H1 (cell line): ENCODE measurements around the gene ZNF608. TPM values are rescaled to one million over a fixed set of nuclear protein-coding genes. Genes with fewer than 3 reads are reported as not detected.
A peak's percentile ranks its signal among the peaks of the same experiment; 100 is the strongest.

Experiments used
- CTCF ChIA-PET: fragments of 300-600 bp; sonication (Branson Sonifier 250); formaldehyde crosslinking; loops from one replicate; lab custom pipeline; 2021; ENCODE audit not compliant: partially characterized antibody; lab: Charles Lee
- POLR2A ChIA-PET: fragments of 300-600 bp; sonication (Branson Sonifier 250); formaldehyde crosslinking; loops from one replicate; lab custom pipeline; 2021; ENCODE audit warnings: inconsistent platforms; ENCODE audit not compliant: partially characterized antibody; lab: Charles Lee
- DNase-seq, 2 experiments: peaks; one replicate each; pipeline versions ENCODE4 v3.0.0 to v3.0.0-alpha.2; 2010 to 2022; ENCODE audit warnings: low spot score in 2 of 2, low read depth in 1 of 2, mixed read lengths in 1 of 2
- FAIRE-seq: peaks from 2 replicates; lab custom pipeline; 2011; peaks lifted over from hg19 to GRCh38; lab: Jason Lieb, UNC
- H2AFZ ChIP-seq: 2 replicates; pipeline ENCODE4 v1.8.1; 2012; ENCODE audit warnings: low read length, inconsistent platforms
- H2AK5ac ChIP-seq: 2 replicates; pipeline ENCODE4 v1.6.1; 2013; ENCODE audit warnings: low read depth, low read length
- H2BK120ac ChIP-seq: replicated peaks from 2 replicates; pipeline ENCODE3; 2013; ENCODE audit warnings: low read depth, low read length, inconsistent platforms
- H2BK12ac ChIP-seq: 2 replicates; pipeline ENCODE4 v1.6.1; 2013; ENCODE audit warnings: low read depth, low read length
- H2BK15ac ChIP-seq: 2 replicates; pipeline ENCODE4 v1.6.1; 2013; ENCODE audit warnings: low read length
- H2BK20ac ChIP-seq: 2 replicates; pipeline ENCODE4 v1.6.1; 2013; ENCODE audit warnings: low read length
- H2BK5ac ChIP-seq: 2 replicates; pipeline ENCODE4 v1.6.1; 2013; ENCODE audit warnings: low read depth, low read length
- H3K14ac ChIP-seq: 2 replicates; pipeline ENCODE4 v1.6.1; 2013; ENCODE audit warnings: inconsistent platforms; ENCODE audit not compliant: insufficient read length
- H3K18ac ChIP-seq: 2 replicates; pipeline ENCODE4 v1.6.1; 2013; ENCODE audit warnings: low read length; ENCODE audit errors: extremely low read depth
- H3K23ac ChIP-seq: 2 replicates; pipeline ENCODE4 v1.6.1; 2013; ENCODE audit warnings: inconsistent platforms; ENCODE audit not compliant: insufficient read length
- H3K23me2 ChIP-seq: 2 replicates; pipeline ENCODE4 v1.6.1; 2013; ENCODE audit warnings: low read depth, low read length
- H3K27ac ChIP-seq: 2 replicates; pipeline ENCODE4 v1.6.1; 2011; ENCODE audit warnings: low read depth, low read length, inconsistent platforms
- H3K27me3 ChIP-seq, 4 experiments: replicated peaks in 1 of 4; 1 replicate in 1 of 4; 2 replicates in 3 of 4; pipeline versions ENCODE4 v1.6.1 to v1.8.1; 2011 to 2013; ENCODE audit warnings: low read length in 3 of 4, mild to moderate bottlenecking in 3 of 4, inconsistent platforms in 2 of 4, mixed read lengths in 2 of 4, moderate library complexity in 1 of 4; ENCODE audit not compliant: control insufficient read depth in 3 of 4, insufficient read depth in 3 of 4; ENCODE audit errors: extremely low read depth in 1 of 4
- H3K36me3 ChIP-seq, 4 experiments: 2 replicates each; pipeline versions ENCODE4 v1.6.1 to v1.8.1; 2011 to 2013; ENCODE audit warnings: mild to moderate bottlenecking in 4 of 4, low read length in 3 of 4, moderate library complexity in 2 of 4, control low read depth in 1 of 4, inconsistent platforms in 1 of 4; ENCODE audit not compliant: insufficient read depth in 4 of 4, control insufficient read depth in 2 of 4
- H3K4ac ChIP-seq: replicated peaks from 2 replicates; pipeline ENCODE3; 2013; ENCODE audit warnings: low read length, low read depth, mixed read lengths, inconsistent platforms; ENCODE audit not compliant: insufficient read length
- H3K4me1 ChIP-seq, 4 experiments: replicated peaks in 1 of 4; 1 replicate in 1 of 4; 2 replicates in 3 of 4; pipeline versions ENCODE4 v1.6.1 to v1.8.1; 2011 to 2013; ENCODE audit warnings: low read length in 3 of 4, inconsistent platforms in 2 of 4, mixed read lengths in 1 of 4; ENCODE audit not compliant: insufficient read depth in 4 of 4, control insufficient read depth in 3 of 4
- H3K4me2 ChIP-seq, 2 experiments: 2 replicates each; pipeline versions ENCODE4 v1.6.1 to v1.8.1; 2011 to 2013; ENCODE audit warnings: low read depth in 2 of 2, low read length in 2 of 2, control low read depth in 1 of 2, inconsistent platforms in 1 of 2, mild to moderate bottlenecking in 1 of 2; ENCODE audit not compliant: insufficient read depth in 1 of 2
- H3K4me3 ChIP-seq, 4 experiments: fragments of 200-600, 300-600 bp in 1 of 4; sonication (generic), shearing (Covaris generic), sonication (Bioruptor Twin) in 1 of 4; 2 replicates each; pipeline versions ENCODE4 v1.5.1 to v1.8.1; 2011 to 2016; ENCODE audit warnings: low read length in 4 of 4, low read depth in 3 of 4, control low read depth in 2 of 4, inconsistent platforms in 2 of 4, mild to moderate bottlenecking in 2 of 4, mixed read lengths in 1 of 4, moderate library complexity in 1 of 4; ENCODE audit not compliant: insufficient read depth in 2 of 4; ENCODE audit errors: extremely low read depth in 1 of 4
- H3K56ac ChIP-seq: replicated peaks from 2 replicates; pipeline ENCODE3; 2013; ENCODE audit warnings: low read depth, mild to moderate bottlenecking, mixed read lengths, low read length, inconsistent platforms; ENCODE audit not compliant: insufficient read length
- H3K79me1 ChIP-seq: 2 replicates; pipeline ENCODE4 v1.6.1; 2013; ENCODE audit warnings: low read depth, low read length, control low read depth
- H3K79me2 ChIP-seq, 2 experiments: 2 replicates each; pipeline versions ENCODE4 v1.6.1 to v1.8.1; 2012 to 2013; ENCODE audit warnings: low read length in 2 of 2, mild to moderate bottlenecking in 2 of 2, inconsistent platforms in 1 of 2; ENCODE audit not compliant: insufficient read depth in 2 of 2, control insufficient read depth in 1 of 2
- H3K9ac ChIP-seq, 4 experiments: replicated peaks in 1 of 4; 1 replicate in 1 of 4; 2 replicates in 3 of 4; pipeline versions ENCODE4 v1.6.1 to v1.8.1; 2011 to 2013; ENCODE audit warnings: low read depth in 3 of 4, low read length in 3 of 4, control low read depth in 2 of 4, mild to moderate bottlenecking in 2 of 4, moderate library complexity in 2 of 4, inconsistent platforms in 1 of 4; ENCODE audit errors: extremely low read depth in 1 of 4
- H3K9me3 ChIP-seq, 2 experiments: 2 replicates each; pipeline versions ENCODE4 v1.6.1 to v1.8.1; 2012 to 2013; ENCODE audit warnings: mild to moderate bottlenecking in 2 of 2, moderate library complexity in 2 of 2, control low read depth in 1 of 2, inconsistent platforms in 1 of 2, low read depth in 1 of 2, low read length in 1 of 2, mixed read lengths in 1 of 2; ENCODE audit not compliant: insufficient read depth in 2 of 2
- H4K20me1 ChIP-seq, 2 experiments: replicated peaks in 1 of 2; 2 replicates each; pipeline versions ENCODE3 to v1.8.1; 2011 to 2013; ENCODE audit warnings: inconsistent platforms in 2 of 2, low read length in 2 of 2, mild to moderate bottlenecking in 1 of 2; ENCODE audit not compliant: insufficient read depth in 2 of 2, control insufficient read depth in 1 of 2
- H4K5ac ChIP-seq: 2 replicates; pipeline ENCODE4 v1.6.1; 2013; ENCODE audit warnings: low read length, low read depth, mixed read lengths, inconsistent platforms; ENCODE audit not compliant: insufficient read length
- H4K8ac ChIP-seq: 2 replicates; pipeline ENCODE4 v1.8.0; 2013; ENCODE audit warnings: mild to moderate bottlenecking, moderate library complexity, low read length, inconsistent platforms; ENCODE audit not compliant: insufficient read depth; ENCODE audit errors: extremely low read depth
- H4K91ac ChIP-seq: replicated peaks from 2 replicates; pipeline ENCODE3; 2013; ENCODE audit warnings: low read length, mixed read lengths, inconsistent platforms; ENCODE audit not compliant: insufficient read length
- CREB1 ChIP-seq: IDR thresholded peaks from 2 replicates; pipeline ENCODE4 v1.6.1; 2012; ENCODE audit warnings: inconsistent platforms
- EGR1 ChIP-seq: IDR thresholded peaks from 2 replicates; pipeline ENCODE4 v1.6.1; 2011; ENCODE audit warnings: low read depth, low read length, borderline replicate concordance
- KDM5A ChIP-seq: fragments of 200-600 bp; IDR thresholded peaks from 2 replicates; pipeline ENCODE4 v1.7.1; 2012; ENCODE audit warnings: mild to moderate bottlenecking, low read length, inconsistent platforms, mixed read lengths
- RAD21 ChIP-seq, 2 experiments: IDR thresholded peaks in 1 of 2; conservative IDR thresholded peaks in 1 of 2; 2 replicates each; pipeline ENCODE4 v1.6.1; 2011; ENCODE audit warnings: low read depth in 2 of 2, low read length in 2 of 2, improper control_type of control experiment in 1 of 2, inconsistent platforms in 1 of 2, mild to moderate bottlenecking in 1 of 2, moderate library complexity in 1 of 2
- SAP30 ChIP-seq: fragments of 300-600 bp; sonication (generic); IDR thresholded peaks from 2 replicates; pipeline ENCODE4 v1.7.1; 2012; ENCODE audit warnings: low read length, moderate library complexity, mild to moderate bottlenecking, inconsistent platforms; ENCODE audit not compliant: insufficient read depth, insufficient replicate concordance
- SIN3A ChIP-seq, 2 experiments: IDR thresholded peaks in 1 of 2; conservative IDR thresholded peaks in 1 of 2; 2 replicates each; pipeline ENCODE4 v1.6.1; 2011 to 2012; ENCODE audit warnings: low read length in 2 of 2, improper control_type of control experiment in 1 of 2, low read depth in 1 of 2, mild to moderate bottlenecking in 1 of 2
- SIX5 ChIP-seq: IDR thresholded peaks from 2 replicates; pipeline ENCODE4 v1.6.1; 2011; ENCODE audit warnings: mild to moderate bottlenecking, low read depth, low read length
- TEAD4 ChIP-seq: IDR thresholded peaks from 2 replicates; pipeline ENCODE4 v1.6.1; 2012; ENCODE audit warnings: low read depth, low read length, inconsistent platforms, mixed read lengths
- WGBS, 2 experiments: shearing (Covaris generic) in 1 of 2; methylation state at CpG; one replicate each; pipeline versions ENCODE4 v1.1.6 to v1.1.7; 2013 to 2015; ENCODE audit warnings: low lambda C conversion rate in 2 of 2, mixed read lengths in 2 of 2, inconsistent platforms in 1 of 2, low coverage in 1 of 2, missing lambda C conversion rate in 1 of 2; ENCODE audit not compliant: insufficient replicate concordance in 2 of 2, insufficient coverage in 1 of 2, insufficient read length in 1 of 2; ENCODE audit errors: extremely low coverage in 1 of 2, missing lambda C conversion rate in 1 of 2; 5-methylcytosine and 5-hydroxymethylcytosine counted together
- polyA plus RNA-seq, 7 experiments: library from polyadenylated mRNA; depleted of rRNA in 3 of 7; stranded (reverse) in 5 of 7; unstranded in 2 of 7; fragments of >200 nt in 5 of 7; fragments of 200-250 nt in 2 of 7; gene quantifications; 1 replicate in 5 of 7; 2 replicates in 1 of 7; 4 replicates in 1 of 7; pipeline versions ENCODE4 v1.2.1 to v1.2.3, GENCODE V29; 2011 to 2013; ENCODE audit warnings: missing spikeins in 2 of 7, mixed read lengths in 2 of 7
- total RNA-seq: library from RNA; stranded (reverse); fragmentation: NEBNext Ultra II Directional; extraction: Animal tissue kit (Norgen Biotek cat#: 25700); gene quantifications from 2 replicates; pipeline ENCODE4 v1.2.1, GENCODE V29; 2021
- TF ChIP-seq, protein P1 (sequence below): IDR thresholded peaks from 2 replicates; pipeline ENCODE4 v1.6.1; 2012; ENCODE audit warnings: inconsistent platforms

The ZNF608 gene
- total and polyA plus RNA-seq, 2 of the 8 experiments (the other 6 are each of a cell fraction or from before 2014, with no cell fraction given): 17.2 to 40.8 TPM

DNA sequence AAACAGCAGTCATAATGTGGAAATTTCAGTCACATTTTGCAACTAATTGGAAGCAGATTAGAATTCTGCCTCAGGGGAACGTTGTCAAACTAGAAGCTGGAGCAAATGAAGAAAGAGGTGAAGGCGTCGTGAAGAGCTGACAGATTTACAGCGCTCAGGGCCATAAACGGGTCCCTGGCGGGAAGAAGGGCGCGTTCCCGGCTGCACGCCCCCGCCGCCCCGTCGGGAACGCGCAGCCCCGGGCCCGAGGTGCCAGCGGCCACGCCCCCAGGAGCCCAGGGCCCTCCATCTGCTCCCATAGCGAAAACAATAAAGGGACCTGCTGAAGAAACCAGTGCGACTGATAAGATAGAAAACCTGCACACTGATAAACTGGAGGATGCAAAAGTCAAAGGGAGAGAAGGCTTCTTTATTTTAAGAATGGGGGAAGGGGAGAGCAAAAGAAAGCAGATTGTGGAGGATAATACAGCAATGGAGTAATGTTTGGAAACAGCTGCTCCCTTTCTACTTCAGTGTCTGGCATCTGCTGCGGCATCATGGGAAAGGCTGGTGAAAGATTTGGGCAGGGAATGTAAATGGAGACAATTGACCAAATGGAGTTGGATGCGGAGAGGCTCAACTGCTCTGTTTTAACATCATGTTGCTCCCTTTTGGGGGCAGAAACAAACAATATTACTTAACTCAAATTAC, 11.1 kb downstream of the ZNF608 start:
- POLR2A ChIA-PET: interaction anchor here (0.8 to 6.5 kb wide), 2 partner anchors 14 to 228 kb away, joined by 4 to 74 read pairs; no protein-coding TSS in a partner anchor
- Histone ChIP-seq H3K9ac (no peak overlapping the region), H3K4me2 (peak overlapping the region; percentile 54 to 64)

More for the DNA sequence above, 11.1 kb downstream of the ZNF608 start:
- H3K27me3 ChIP-seq: no peaks in the 10 kb centered on the region
- no peaks in the 10 kb centered on the region for H3K9me3 ChIP-seq
- H3K14ac ChIP-seq: peak overlapping the region; percentile 2
- 0 out of 2 replicates have a peak overlapping the region, but pooled peaks have one; percentile 19 for H3K27ac ChIP-seq
- FAIRE-seq (no peak), DNase-seq (peak in 1 of 2 experiments; percentile 76)
- H2BK120ac ChIP-seq: peak overlapping the region; percentile 88
- peak overlapping the region; percentile 36; the same call in 1 of the 2 replicates for H2BK5ac ChIP-seq
- peak overlapping the region; percentile 17 for H3K4ac ChIP-seq
- peaks cover 4 to 94% of the 10 kb centered on the region in 2 experiments for H3K79me2 ChIP-seq
- no peak overlapping the region; the same call in 1 of the 2 replicates for H2BK20ac ChIP-seq
- H3K23me2 ChIP-seq: peaks cover 2% of the 10 kb centered on the region
- peak overlapping the region; percentile 62 for H3K18ac ChIP-seq
- H3K4me1 ChIP-seq: peaks cover 9 to 47% (median 29%) of the 10 kb centered on the region in 4 experiments
- TF ChIP-seq TEAD4 (no peak), EGR1 (peak; percentile 94; the same call in 1 of the 2 replicates), RAD21 (IDR thresholded peaks at IDR 0.05 in 1 of 2, conservative IDR thresholded peaks at IDR 0.05 in 1 of 2; ENCODE audit: low read depth in 2 of 2, low read length in 2 of 2) (no peak; a peak in 1 of 4 replicates), CREB1 (no peak), SAP30 (no peak), KDM5A (peak; percentile 48; the same call in 1 of the 2 replicates), SIX5 (no peak), SIN3A (conservative IDR thresholded peaks at IDR 0.05 in 1 of 2, IDR thresholded peaks at IDR 0.05 in 1 of 2; ENCODE audit: low read depth in 1 of 2, low read length in 2 of 2) (0 out of 4 replicates have a peak, but pooled peaks of 1 of the 2 experiments have one; percentile 48)
- TF ChIP-seq, protein P1, sequence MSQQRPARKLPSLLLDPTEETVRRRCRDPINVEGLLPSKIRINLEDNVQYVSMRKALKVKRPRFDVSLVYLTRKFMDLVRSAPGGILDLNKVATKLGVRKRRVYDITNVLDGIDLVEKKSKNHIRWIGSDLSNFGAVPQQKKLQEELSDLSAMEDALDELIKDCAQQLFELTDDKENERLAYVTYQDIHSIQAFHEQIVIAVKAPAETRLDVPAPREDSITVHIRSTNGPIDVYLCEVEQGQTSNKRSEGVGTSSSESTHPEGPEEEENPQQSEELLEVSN: peak; percentile 89
- H2AK5ac ChIP-seq: peak overlapping the region; percentile 67; the same call in 1 of the 2 replicates
- no peaks in the 10 kb centered on the region for H3K36me3 ChIP-seq
- WGBS, 2 experiments: 9% methylated on average over 24 of the region's 24 CpGs; no CpG with 5 or more reads in 1 of the 2 experiments
- no peaks in the 10 kb centered on the region for H3K79me1 ChIP-seq
- H4K20me1 ChIP-seq: peaks cover 3 to 11% of the 10 kb centered on the region in 2 experiments
- CTCF ChIA-PET: interaction anchor here (0.7 kb wide), 1 partner anchor 80 kb away, joined by 3 read pairs; no protein-coding TSS in a partner anchor
- peak overlapping the region; percentile 12 for H4K5ac ChIP-seq
- H3K4me3 ChIP-seq: peak overlapping the region in 1 of 4 experiments; percentile 40; a peak in 2 of 8 replicates
- H3K23ac ChIP-seq: no peak overlapping the region
- peak overlapping the region; percentile 95 for H2BK12ac ChIP-seq
- peak overlapping the region; percentile 56 for H4K91ac ChIP-seq
- no peak overlapping the region; the same call in 1 of the 2 replicates for H4K8ac ChIP-seq
- no peak overlapping the region; the same call in 1 of the 2 replicates for H2BK15ac ChIP-seq
- H2AFZ ChIP-seq: no peak overlapping the region
- H3K56ac ChIP-seq: peak overlapping the region; percentile 5
